RPMI7951 (cell line): ENCODE measurements around the gene YEATS2. TPM values are rescaled to one million over a fixed set of nuclear protein-coding genes. Genes with fewer than 3 reads are reported as not detected.
A peak's percentile ranks its signal among the peaks of the same experiment; 100 is the strongest.
"Not testable (repeated sequence)": the region's sequence is repeated elsewhere in the genome, so short reads cannot be mapped to it uniquely, and the experiment has no call there.

ENCODE experiments used
- DNase-seq: peaks from one replicate; pipeline ENCODE4 v3.0.0-alpha.2; 2012; ENCODE audit warnings: low read depth
- total RNA-seq: library from RNA; depleted of rRNA; stranded (reverse); fragments of >200 nt; shearing (Covaris generic); gene quantifications from 2 replicates; pipeline ENCODE4 v1.2.3, GENCODE V29; 2014

Gene YEATS2
- total RNA-seq, 1 experiment from 2014 or later: 33.2 TPM

GRCh38 chr3:183714622-183715021 lies 17.0 kb downstream of the YEATS2 start:
- no peak for DNase-seq

GRCh38 chr3:183718012-183718411 lies 20.4 kb downstream of the YEATS2 start:
- no peak for DNase-seq

DNA sequence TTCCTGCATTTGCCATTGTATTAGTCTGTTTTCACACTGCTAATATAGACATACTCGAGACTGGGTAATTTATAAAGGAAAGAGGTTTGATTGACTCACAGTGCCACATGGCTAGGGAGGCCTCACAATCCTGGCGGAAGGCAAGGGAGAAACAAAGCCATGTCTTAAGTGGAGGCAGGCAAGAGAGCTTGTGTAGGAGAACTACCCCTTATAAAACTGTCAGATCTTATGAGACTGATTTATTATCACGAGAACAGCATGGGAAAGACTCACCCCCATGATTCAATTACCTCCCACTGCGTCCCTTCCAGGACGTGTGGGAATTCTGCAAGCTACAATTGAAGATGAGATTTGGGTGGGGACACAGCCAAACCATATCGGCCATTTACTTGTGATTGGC lies 27.8 kb downstream of the YEATS2 start:
- DNase-seq: no peak

DNA sequence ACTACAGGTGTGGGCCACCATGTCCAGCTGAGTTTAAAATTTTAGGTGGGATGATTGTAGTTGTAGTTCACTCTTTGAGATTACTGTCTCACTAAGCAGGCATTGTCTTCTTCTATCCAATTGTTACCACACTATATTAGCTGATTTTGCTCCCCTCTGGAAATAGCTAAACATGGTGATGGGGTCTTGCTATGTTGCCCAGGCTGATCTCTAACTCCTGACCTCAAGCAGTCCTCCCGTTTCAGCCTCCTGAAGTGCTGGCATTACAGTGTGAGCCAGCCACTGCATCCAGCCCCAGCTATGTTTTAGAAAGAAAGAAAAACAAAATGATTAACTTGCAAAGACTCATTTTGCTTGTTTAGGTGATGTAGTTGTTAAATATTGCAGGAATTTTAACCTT lies 30.6 kb downstream of the YEATS2 start:
- DNase-seq: no peak

DNA sequence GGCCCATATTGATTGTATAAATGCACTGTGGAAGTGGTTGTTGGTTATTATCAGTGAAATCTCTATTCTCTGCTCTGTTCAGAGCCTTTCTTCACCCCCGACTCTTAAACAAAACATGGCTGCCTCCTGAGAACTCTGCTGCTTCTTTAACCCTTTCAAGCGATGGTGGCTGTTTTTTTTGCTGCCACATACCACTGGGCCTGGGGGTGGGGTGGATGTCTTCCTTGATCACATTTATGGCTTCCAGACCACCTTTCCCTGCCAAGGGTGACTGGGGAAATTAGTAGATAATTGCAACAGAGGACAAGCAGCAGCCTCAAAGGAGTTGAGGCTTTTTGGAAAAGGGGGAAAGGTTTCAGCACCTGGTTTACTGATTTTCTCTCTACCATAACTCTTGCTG lies 32.8 kb downstream of the YEATS2 start:
- DNase-seq: no peak

DNA sequence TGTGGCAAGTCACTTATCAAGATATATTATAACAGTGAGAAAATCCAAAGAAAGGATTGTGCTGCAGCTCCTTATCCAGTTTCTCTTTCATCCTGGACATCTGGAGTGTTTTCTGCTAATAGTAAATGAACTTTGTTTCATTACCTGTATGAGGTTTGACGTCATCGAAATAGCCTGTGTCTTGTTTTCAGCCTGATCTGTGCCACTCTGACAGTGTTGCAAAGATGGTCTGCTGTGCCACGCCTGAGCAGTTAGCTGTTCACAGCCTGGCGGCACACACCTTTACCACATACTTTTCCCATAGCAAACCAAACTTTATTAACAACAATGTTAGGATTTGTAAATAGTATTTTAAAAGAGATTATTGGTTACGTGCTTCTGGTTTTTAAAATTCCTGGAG lies 34.0 kb downstream of the YEATS2 start:
- DNase-seq: no peak

DNA sequence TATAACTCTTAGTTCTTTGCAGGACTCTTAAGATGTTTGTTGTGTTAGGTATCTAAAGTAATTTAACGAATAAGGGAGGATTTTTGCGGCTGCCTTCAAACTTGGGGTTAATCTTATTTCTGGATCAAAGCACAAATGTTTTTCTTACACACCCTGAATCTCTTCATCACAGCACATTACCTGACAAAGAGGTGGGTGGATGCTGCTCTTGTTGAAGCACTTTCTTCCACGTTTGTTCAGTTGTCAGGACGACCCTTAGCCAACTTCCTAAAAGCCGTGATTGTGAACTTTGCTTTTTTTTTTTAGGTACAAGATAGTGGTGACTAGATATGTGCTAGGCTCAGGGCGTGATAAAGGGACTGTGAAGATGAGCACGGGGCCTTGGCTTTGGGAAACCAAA lies 36.0 kb downstream of the YEATS2 start:
- no peak for DNase-seq

GRCh38 chr3:183734750-183735494 lies 37.3 kb downstream of the YEATS2 start:
- DNase-seq: no peak

DNA sequence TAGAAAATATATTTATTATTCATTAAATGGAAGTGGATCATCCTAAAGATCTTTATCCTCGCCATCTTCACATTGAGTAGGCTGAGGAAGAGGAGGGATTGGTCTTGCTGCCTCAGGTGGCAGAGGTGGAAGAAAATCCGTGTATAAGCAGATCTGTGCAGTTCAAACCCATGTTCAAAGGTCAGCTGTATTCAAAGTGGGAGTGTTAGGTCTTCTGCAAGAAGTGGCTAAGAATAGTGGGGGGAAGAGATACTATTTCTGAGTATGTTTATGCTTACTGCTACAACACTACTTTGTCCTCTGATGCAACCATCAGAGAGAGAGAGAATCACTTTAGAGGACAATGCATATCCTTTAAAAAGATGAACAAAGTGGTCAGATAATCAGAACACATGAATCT lies 39.5 kb downstream of the YEATS2 start:
- no peak for DNase-seq

- DNase-seq: not testable (repeated sequence)
Observed at GRCh38 chr3:183740154-183740553, 42.6 kb downstream of the YEATS2 start.

DNA sequence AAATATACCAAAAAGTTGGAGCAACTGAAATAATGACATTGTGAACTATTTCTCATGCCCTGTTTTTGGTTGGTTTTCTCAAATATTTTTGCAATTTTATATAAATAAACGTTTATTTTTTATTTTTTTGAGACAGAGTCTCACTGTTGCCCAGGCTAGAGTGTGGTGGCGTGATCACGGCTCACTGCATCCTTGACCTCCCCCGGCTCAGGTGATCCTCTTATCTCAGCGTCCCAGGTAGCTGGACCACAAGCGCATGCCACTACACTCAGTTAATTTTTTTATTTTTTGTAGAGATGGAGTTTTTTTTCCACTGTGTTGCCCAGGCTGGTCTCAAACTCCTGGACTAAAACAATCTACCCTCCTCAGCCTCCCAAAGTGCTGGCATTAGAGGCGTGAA lies 45.6 kb downstream of the YEATS2 start:
- no peak for DNase-seq

DNA sequence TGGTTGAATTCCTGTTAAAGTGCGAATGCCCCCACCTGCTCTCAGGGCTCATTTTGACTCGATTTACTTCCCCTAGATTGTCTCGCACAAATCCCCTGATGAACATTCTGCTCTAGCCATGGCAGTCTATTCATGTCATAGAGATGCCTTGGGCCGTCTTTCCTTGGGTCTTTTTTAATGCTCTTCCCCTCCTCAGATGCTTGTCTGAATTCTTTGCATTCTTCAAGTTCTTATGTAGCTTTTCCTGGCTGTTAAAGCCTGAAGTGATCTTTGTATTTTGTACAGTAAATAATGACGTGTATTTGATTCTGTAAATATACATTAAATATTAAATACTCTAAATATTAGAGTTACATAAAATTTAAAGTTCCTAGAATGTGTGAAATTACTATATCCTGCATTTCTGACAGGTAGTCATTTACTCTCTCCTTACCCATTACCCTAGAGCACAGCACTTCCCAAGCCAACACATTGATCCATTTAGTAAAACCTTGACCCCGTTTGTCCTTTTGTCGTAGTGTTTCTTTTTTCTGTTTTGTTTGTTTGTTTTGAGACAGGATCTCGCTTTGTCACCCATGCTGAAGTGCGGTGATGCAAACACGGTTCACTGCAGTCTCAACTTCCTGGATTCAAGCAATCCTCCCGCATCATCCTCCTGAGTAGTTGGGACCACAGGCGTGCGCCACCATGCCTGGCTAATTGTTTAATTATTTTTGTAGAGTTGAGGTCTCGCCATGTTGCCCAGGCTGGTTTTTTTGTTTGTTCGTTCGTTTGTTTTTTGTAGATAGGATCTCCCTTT lies 47.9 kb downstream of the YEATS2 start:
- peak; percentile 4 for DNase-seq

DNA sequence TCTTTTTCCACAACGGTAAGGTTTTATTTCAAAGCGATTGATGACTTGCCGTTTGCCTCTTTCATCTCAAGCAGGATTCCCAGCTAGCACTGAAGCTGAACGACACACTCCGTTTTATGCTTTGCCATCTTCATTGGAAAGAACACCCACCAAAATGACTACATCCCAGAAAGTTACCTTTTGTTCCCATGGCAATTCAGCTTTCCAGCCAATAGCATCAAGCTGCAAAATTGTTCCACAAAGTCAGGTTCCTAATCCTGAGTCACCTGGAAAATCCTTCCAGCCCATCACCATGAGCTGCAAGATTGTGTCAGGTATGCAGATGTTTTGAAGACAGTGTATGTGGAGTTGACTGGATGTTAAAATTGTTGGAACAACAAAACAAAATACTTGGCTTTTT lies 56.5 kb downstream of the YEATS2 start:
- no peak for DNase-seq

DNA sequence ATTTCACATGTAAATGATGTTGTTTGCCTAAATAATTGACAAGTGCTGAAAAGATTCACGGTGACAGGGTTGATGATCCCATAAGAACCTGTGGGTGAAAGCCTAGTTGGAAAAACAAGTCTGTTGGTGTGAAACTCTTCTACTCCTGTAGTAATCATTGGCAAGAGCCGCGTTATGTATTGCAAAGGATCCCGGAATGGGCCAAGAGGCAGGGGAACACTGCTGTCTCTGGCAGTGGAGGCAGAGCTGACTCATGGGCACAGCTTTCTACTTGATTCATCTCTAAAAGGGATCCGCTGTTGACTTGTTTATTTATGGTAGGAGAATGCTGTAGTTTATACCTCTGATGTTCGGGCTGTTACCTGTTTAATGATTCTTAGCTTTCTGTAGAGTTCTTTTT lies 64.7 kb downstream of the YEATS2 start:
- no peak for DNase-seq

GRCh38 chr3:183764847-183765731 lies 67.5 kb downstream of the YEATS2 start:
- peak; percentile 63 for DNase-seq

- DNase-seq: no peak
Observed at GRCh38 chr3:183766107-183766506, 68.5 kb downstream of the YEATS2 start.

- DNase-seq: peak; percentile 65
Observed at GRCh38 chr3:183766745-183767606, 69.4 kb downstream of the YEATS2 start.

GRCh38 chr3:183768114-183768513 lies 70.5 kb downstream of the YEATS2 start:
- DNase-seq: no peak

- no peak for DNase-seq
Observed at GRCh38 chr3:183769453-183769852, 71.9 kb downstream of the YEATS2 start.

GRCh38 chr3:183774631-183775030 lies 77.0 kb downstream of the YEATS2 start:
- peak; percentile 9 for DNase-seq

- no peak for DNase-seq
Observed at GRCh38 chr3:183775781-183776180, 78.2 kb downstream of the YEATS2 start.
